NCI-H2196 treated with DMSO at 0.1 percent for 48 hours (cell line): ENCODE measurements around the gene EP300.
A peak's percentile ranks its signal among the peaks of the same experiment; 100 is the strongest.
"Not testable (repeated sequence)": the region's sequence is repeated elsewhere in the genome, so short reads cannot be mapped to it uniquely, and the experiment has no call there.

Source experiments
- DNase-seq: peaks from one replicate; lab custom pipeline; 2025; ENCODE audit not compliant: unreplicated experiment; lab: John Stamatoyannopoulos, UW

The EP300 gene

GRCh38 chr22:41146573-41146972 lies 54.2 kb downstream of the EP300 start:
- no peak for DNase-seq

GRCh38 chr22:41147722-41148121 lies 55.3 kb downstream of the EP300 start:
- DNase-seq, result no peak

- no peak for DNase-seq
Observed at GRCh38 chr22:41152902-41153301, 60.5 kb downstream of the EP300 start.

- DNase-seq, result no peak
Observed at GRCh38 chr22:41157083-41157482, 64.7 kb downstream of the EP300 start.

- no peak for DNase-seq
Observed at GRCh38 chr22:41169157-41169556, 76.8 kb downstream of the EP300 start.

GRCh38 chr22:41171996-41172395 lies 79.6 kb downstream of the EP300 start:
- DNase-seq, result no peak

- no peak for DNase-seq
Observed at GRCh38 chr22:41175546-41175945, 83.2 kb downstream of the EP300 start.

- no peak for DNase-seq
Observed at GRCh38 chr22:41177040-41177621, 84.7 kb downstream of the EP300 start.

GRCh38 chr22:41177622-41178424 lies 85.4 kb downstream of the EP300 start:
- no peak for DNase-seq

GRCh38 chr22:41178425-41178975 lies 86.1 kb downstream of the EP300 start:
- DNase-seq, result no peak

GRCh38 chr22:41180362-41180761 lies 88.0 kb downstream of the EP300 start:
- DNase-seq, result not testable (repeated sequence)

- no peak for DNase-seq
Observed at GRCh38 chr22:41180926-41181325, 88.5 kb downstream of the EP300 start.

GRCh38 chr22:41181349-41182241 lies 89.2 kb downstream of the EP300 start:
- DNase-seq, result no peak

GRCh38 chr22:41184679-41185078 lies 92.3 kb downstream of the EP300 start:
- no peak for DNase-seq

- DNase-seq, result no peak
Observed at GRCh38 chr22:41191467-41191866, 99.1 kb downstream of the EP300 start.

GRCh38 chr22:41193829-41194228 lies 101.4 kb downstream of the EP300 start:
- no peak for DNase-seq

GRCh38 chr22:41197038-41197972 lies 104.9 kb downstream of the EP300 start:
- peak; percentile 75 for DNase-seq

GRCh38 chr22:41198027-41198580 lies 105.7 kb downstream of the EP300 start:
- no peak for DNase-seq

GRCh38 chr22:41201141-41201540 lies 108.7 kb downstream of the EP300 start:
- DNase-seq, result no peak

- DNase-seq, result no peak
Observed at GRCh38 chr22:41203118-41203517, 110.7 kb downstream of the EP300 start.
